Cardiac fibroblast (primary cell): ENCODE measurements around the gene RLIM.

Experiments
- DNase-seq, 2 donors: peaks; one replicate each; pipeline versions ENCODE4 v3.0.0 to v3.0.0-alpha.2; 2010; ENCODE audit warnings: low read depth in 2 of 2
- H3K4me3 ChIP-seq, 2 donors: replicated peaks in 1 of 2; 1 replicate in 1 of 2; 2 replicates in 1 of 2; pipeline ENCODE4 v1.5.1; 2011; ENCODE audit warnings: low read depth in 2 of 2, low read length in 2 of 2, mild to moderate bottlenecking in 2 of 2, moderate library complexity in 1 of 2
- TF ChIP-seq, protein P1 (sequence below): IDR thresholded peaks from one replicate; pipeline ENCODE4 v1.5.1; 2011; ENCODE audit warnings: low read depth, mild to moderate bottlenecking, low read length, inconsistent platforms

Gene RLIM

GRCh38 chrX:74606342-74606741 is 8.1 kb downstream of the RLIM start:
- TF ChIP-seq, protein P1, sequence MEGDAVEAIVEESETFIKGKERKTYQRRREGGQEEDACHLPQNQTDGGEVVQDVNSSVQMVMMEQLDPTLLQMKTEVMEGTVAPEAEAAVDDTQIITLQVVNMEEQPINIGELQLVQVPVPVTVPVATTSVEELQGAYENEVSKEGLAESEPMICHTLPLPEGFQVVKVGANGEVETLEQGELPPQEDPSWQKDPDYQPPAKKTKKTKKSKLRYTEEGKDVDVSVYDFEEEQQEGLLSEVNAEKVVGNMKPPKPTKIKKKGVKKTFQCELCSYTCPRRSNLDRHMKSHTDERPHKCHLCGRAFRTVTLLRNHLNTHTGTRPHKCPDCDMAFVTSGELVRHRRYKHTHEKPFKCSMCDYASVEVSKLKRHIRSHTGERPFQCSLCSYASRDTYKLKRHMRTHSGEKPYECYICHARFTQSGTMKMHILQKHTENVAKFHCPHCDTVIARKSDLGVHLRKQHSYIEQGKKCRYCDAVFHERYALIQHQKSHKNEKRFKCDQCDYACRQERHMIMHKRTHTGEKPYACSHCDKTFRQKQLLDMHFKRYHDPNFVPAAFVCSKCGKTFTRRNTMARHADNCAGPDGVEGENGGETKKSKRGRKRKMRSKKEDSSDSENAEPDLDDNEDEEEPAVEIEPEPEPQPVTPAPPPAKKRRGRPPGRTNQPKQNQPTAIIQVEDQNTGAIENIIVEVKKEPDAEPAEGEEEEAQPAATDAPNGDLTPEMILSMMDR: no peak
- no peak for DNase-seq
- H3K4me3 ChIP-seq: no peak overlapping the region

GRCh38 chrX:74603040-74603439 is 11.4 kb downstream of the RLIM start:
- TF ChIP-seq, protein P1: no peak
- no peak for DNase-seq
- no peak overlapping the region for H3K4me3 ChIP-seq

GRCh38 chrX:74602142-74602541 is 12.3 kb downstream of the RLIM start:
- TF ChIP-seq, protein P1: no peak
- no peak for DNase-seq
- H3K4me3 ChIP-seq: no peak overlapping the region

- DNase-seq: peak; percentile 19 to 35
- no peak overlapping the region for H3K4me3 ChIP-seq
- TF ChIP-seq, protein P1: no peak
Measured at GRCh38 chrX:74593593-74593992, 20.8 kb downstream of the RLIM start.

DNA sequence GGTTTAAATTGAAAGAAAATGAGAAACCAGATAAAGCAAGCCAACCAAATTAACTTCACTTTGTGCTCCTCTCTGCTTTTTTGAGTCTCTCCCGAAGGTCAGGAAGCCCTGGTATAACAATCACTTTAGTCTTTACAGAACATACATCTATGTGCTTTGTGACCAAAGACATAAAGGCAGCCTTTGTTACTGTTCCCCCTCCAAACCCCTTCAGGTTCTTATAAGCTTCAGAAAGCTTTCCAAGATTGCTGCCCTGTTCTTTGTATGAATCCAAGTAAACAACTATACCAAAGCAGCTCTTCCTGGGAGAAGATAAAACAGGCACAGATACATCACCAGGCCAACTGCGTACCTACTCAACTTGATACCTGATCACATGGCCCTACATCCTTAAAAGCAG is 28.7 kb downstream of the RLIM start:
- TF ChIP-seq, protein P1: no peak
- DNase-seq: no peak
- H3K4me3 ChIP-seq: no peak overlapping the region

GRCh38 chrX:74579597-74580198 is 34.7 kb downstream of the RLIM start:
- TF ChIP-seq, protein P1: no peak
- peak; percentile 4 to 9 for DNase-seq
- no peak overlapping the region for H3K4me3 ChIP-seq

GRCh38 chrX:74578137-74578536 is 36.3 kb downstream of the RLIM start:
- no peak for DNase-seq
- TF ChIP-seq, protein P1: no peak
- H3K4me3 ChIP-seq: no peak overlapping the region
